Stimulated activated CD8-positive, alpha-beta memory T cell treated with anti-CD3 and anti-CD28 coated beads, Interleukin-15, amount 100 ng/mL, for 24 hours (primary cell): Measurements from ENCODE around the gene EEF1AKMT2.

ENCODE experiments used
- DNase-seq: peaks from one replicate; pipeline ENCODE4 v3.0.0-alpha.2; 2020; ENCODE audit warnings: low read depth

EEF1AKMT2 gene

DNA sequence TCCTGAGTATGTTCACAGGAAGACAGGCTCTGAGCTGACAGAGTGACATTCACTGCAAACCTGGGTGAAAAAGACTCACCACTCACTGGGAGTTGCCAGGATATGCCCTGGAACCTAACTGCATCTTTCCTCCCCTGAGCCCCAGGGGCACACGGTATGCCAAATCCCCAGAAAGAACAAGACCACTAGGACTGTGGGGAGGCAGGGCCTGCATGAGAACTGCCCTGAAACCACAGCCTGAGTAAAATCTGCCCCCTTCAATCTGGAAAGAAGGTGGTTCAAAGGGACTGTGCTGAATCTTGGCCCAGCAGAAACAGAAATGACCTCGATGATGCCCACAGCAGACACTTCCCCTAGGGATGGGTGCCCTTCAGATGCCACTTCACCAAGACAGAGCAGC, 54.0 kb downstream of the EEF1AKMT2 start:
- DNase-seq, result no peak

DNA sequence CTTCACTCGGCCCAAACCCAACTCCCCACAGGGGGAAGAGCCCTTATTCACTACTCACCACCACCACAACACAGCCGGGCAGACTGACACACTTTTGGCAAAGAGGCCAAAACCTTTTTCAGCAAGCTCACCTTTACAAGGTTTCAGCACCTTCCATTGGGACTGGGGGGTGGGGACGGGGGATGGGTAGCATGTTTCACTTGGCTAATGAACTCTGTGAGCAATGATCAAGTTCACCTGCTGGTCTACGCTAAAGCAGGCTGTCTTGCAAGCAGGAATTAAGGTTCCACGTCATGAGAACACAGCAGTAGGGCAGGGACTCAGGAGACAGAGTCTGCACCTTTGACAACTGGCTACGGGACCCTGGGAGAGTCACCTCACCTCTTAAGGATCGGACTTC, 54.5 kb downstream of the EEF1AKMT2 start:
- DNase-seq, result no peak

DNA sequence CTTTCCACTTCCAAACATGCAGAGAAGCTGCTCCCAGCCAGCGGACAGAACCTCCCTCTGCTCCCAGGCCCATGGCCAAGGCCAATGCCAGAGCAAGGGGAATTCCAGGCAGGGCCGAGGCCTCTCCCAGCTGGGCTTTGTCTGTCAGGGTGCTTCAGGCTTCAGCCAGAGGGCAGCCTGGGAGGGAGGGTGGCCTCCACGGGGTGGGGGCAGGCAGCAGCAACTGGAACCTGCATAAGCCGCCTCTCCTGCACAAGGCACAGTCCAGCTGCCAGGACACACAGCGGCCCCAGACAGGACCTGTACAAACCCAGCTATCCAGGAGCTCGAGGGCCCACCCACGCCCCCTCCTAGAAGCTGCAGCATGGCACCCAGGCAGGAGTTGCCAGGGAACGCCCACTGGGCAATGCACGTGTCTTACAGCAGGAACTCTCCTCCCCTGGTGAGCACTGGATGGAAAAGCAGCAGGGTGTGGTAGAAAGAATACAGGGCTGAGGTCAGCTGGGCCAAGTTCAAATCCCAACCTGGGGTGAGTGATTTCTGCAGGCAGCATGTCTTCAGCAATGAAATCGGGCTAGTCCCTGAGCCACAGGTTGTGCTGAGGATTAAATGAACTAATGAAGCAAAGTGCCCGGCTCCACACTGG, 55.1 kb downstream of the EEF1AKMT2 start:
- DNase-seq, result no peak

DNA sequence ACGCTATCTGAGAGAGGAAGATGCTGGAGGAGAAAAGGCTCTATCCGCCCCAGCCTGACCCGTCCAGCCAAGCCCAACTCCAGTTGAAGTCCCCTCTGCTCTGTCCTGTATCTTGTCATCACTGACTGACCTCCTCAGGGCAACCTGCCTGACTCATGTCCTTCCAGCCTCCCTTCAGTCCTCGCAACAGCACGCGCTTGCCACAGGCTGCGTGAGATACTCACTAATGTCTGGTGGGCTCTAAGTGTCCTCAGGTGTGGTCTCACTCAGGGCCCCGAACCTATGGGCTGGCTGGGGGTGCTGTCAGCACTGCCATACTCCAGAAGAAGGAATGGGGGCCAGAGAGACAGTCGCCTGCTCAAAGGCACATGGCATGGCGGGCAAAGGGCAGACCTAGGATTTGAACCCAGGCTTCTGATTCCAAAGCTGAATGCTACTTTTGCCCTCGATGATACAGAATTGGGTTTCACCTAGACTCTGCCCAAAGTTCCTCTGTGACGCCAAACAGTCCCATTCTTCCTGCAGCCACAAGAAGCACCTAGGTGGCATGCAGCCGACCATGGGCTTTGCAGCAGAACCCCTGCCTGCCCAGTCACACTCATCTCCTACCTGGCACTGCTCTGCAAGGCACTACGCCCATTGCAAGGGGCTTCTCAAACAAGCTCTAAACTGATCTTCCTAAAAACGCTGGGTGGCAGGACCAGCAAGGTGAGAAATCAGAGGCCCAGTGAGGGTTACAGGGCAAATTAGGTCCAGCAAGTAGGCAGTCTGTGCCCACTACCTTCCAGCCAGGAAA, 56.0 kb downstream of the EEF1AKMT2 start:
- DNase-seq, result no peak

DNA sequence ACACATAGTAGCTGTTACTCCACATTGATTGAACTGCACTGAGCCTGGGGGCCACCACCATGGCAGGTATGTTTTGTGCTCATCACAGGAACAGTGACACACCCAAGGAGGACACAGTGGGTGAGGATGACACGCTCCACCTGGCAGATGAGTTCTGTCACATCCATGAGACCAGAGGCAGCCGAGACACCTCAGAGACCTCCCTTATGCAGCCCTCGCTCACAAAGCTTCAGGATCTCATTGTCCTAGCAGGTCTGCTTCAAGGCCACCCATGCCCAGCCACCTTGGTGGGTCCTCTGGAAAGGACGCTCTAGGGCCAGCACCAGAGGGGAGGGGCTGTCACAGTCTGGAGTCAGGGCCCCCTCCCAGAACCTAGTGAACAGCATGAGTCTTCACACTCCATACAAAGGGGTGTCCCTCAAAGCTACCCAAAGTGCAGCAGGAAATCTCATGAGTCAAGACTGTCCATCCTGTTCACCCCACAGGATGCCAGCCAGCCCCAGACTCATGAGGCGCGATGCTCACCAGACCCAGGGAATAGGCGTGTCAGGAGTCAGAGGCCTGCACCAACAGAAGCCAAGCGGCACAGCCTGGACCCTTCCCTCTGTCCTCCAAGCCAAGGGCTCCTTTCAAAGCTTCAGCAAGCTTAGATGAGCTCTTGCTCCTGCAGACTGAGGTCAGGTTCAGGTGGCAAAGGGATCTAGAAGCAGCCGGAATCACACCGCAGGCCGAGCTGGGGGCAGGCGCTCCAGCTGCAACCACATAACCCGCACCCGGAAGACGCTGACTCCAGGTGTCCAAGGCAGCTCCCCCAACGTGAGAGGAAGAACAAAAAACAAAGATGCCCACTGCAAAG, 57.1 kb downstream of the EEF1AKMT2 start:
- DNase-seq, result no peak

DNA sequence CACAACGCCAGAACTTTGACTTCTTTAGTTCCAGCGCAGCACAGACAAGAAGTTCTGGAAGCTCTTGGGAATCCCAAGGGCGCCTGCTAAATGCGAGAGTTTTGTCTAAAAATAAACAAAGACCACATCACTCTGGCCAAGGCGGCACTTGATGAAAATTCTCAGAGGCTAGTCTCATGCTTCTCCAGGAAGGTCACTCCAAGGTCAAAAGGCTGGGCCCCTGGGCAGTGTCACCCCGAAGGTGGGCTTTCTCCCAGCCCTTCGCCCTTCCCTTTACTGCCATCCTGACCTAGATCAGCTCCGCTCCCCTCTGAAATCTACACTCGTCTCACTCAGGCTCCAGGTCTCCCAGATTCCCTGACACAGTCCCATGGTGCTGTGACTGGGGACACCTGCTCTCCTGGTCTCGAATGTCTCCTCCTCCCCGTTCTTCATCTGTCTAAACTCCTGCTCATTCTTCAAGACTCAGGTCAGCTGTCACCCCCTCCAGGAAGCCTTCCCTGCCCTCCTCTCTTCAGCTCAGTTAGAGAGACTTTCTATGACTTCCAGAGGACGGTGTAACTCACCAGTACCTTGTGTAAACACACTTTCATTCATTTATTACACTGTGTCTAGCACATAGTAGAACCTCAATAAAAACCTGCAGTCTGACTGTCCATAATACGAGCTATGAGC, 58.0 kb downstream of the EEF1AKMT2 start:
- no peak for DNase-seq

DNA sequence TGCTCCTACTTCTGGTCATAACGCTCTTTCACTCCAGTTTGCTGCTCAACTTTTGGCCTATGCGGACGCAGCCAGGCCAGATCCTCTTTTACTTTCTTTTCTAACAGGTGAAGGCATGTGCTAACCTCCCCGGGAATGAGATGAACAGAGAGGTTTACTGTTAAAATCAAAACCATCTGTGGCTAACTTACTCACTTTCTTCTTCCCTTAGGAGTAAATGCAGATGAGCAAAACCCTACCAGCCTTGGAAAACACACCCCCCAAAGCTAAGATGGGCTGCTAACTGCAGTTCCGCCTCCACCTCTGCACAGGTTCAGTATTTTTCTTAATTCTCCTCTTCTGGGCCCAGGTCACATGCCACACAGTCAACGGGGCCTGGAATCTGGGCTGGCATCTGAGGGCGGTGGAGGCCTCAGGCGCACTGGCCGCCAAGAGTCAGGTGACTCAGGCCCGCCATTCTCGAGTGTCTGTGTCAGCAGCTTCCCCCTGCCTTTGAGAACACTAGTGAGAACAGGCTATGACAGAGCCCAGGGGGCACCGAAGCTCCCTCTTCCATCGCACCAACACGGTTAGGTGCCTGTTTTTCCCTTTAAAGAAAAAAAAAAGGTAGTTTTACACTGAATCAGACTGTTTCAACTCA, 58.6 kb downstream of the EEF1AKMT2 start:
- DNase-seq, result no peak

DNA sequence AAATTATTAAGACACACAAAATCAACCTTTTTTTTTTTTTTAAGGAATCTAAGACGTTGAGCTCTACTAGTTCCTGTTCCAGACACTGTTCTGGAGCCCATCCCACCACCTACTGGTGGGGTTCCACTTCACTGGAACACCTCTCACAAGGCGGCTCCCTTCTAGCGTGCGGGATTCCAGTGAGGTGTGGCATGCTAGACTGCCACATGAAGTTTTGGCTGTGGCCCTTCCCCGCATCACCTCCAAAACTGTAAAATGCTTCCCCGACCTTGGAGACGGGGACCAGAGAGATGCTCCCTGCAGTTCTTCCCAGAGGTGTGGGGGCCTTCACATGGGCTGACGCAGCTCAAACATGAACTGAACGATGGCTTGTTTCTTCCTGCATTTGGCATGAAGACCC, 60.1 kb downstream of the EEF1AKMT2 start:
- DNase-seq, result no peak

DNA sequence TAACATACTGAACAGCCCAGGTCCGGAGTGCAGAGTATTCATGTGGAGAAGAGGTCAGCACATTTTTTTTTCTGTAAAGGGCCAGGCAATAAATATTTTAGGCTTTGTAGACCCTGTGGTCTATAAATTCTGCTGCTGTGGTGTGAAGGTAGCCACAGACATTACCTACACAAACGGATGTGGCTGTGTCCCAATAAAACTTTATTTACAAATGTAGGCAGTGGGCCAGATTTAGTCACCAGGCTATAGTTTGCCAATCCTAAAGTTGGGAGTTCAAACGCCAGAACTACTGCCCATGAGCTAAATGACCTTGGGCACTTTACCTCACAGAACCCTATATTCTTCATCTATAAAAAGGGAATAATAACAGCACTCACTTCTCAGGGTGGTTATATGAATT, 60.9 kb downstream of the EEF1AKMT2 start:
- DNase-seq, result no peak

DNA sequence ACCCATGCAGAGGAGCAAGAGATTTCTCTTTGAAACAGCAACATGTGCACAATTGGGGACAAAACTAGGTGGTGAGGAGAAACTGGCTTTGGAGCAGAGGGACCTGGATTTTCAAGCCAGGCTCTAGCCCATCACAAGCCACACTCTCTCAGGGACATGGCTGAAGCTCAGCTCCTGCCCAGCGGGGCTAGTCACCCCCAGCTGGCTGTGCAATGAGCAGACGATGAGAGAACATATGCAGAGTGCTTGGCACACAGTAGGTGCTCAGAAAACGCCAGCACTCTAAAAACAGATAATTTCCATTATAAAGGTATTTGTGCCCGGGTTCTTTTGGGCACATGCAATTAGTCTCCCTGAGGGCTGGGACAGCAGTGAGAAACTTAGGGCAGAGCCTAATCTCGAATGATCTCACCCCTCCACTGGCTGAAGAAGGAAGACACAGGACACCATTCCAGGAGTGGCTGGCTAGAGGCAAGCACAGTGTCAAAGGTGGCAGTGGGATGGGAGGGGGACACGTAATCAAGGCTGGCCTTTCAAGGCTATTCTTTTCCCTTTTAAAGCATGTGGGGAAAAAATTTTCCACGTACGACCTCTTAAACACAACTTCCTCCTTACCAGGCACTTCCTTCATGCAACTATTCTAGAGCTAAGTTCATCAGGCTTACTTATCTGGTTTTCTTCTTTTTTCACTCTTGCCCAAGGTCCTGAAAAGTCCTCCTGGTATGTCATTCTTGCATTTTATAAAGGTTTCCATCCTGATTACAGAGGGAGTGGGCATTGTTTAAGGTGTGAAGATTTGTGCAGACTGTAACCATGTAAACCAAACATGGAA, 62.6 kb downstream of the EEF1AKMT2 start:
- DNase-seq, result no peak

DNA sequence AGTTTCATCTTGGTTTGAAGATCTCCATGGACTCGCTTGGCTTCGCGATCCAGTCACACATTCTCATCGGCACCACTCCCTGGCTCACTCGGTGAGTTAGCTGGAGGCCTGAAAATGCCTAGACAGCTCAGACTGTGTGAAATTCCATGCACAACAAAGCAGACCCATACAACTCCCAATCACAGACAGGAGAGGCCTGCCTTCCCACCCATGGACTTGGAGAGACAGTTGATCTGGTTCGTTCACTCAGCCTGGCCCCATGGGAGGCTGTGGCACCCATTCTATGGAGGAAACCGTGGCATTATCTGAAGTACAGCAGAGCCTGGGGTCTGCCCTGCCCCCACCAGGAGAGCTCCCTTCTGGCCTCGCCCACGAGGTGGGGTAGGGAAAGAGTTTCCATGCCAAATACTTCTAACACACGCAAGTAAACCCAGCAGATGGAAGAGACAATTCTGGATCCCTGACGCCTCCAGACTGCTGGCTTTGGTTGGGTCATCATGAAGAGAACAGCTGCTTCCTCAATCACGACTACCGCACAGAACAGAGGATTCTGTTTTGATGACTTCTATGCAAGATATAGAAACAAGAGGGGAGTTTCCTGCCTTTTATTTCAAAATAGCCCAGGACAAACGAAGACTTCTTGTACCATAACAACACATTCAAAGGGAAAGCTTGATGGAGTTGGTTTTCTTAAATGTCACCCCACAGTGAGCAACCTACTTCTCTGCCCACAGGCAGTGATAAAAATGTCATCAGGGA, 63.4 kb downstream of the EEF1AKMT2 start:
- no peak for DNase-seq

DNA sequence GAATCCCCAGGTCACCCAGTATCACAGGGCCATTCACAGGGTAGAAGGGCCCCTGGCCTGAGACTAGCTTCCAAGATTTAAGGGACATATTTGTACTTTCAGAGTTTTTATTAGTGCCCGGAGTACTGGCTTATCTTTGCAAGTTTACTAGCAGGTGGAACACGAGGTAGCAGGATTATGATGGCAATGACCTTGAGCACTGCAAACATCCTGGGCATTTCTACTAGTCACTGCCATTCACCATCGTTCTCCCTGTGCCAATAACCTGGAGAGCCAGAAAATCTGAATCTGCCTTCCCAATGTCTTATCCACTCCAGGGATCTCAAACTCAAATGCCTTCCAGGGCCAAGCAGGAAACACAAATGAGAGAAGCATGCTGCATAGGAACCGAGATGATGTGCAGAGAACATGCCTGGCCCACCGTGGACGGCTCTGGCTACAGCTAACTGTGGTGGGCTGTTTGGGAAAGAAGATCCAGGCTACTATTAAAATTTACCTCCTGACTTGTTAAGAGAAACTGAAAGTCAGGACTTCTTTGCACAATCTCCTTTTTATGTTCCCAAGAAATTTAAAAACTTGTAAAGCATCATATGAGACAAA, 64.2 kb downstream of the EEF1AKMT2 start:
- no peak for DNase-seq

DNA sequence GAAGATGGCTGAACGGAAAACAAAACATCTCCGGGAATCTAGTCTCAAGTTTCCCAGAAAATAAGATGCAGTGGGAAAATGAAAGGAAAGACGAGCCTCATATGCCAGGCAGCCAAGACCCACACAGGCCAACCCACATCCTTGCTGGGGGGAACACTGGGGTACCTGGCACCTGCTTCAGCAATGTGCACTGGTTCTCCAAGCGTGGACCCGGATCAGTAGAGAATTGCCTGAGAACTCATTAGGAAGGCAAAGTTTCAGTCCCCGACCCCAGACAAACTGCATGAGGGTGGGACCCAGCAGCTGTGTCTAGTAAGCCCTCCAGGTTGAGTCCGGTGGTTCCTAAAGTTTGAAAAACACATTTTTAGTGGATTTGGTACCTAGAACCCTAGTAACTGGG, 65.9 kb downstream of the EEF1AKMT2 start:
- no peak for DNase-seq

DNA sequence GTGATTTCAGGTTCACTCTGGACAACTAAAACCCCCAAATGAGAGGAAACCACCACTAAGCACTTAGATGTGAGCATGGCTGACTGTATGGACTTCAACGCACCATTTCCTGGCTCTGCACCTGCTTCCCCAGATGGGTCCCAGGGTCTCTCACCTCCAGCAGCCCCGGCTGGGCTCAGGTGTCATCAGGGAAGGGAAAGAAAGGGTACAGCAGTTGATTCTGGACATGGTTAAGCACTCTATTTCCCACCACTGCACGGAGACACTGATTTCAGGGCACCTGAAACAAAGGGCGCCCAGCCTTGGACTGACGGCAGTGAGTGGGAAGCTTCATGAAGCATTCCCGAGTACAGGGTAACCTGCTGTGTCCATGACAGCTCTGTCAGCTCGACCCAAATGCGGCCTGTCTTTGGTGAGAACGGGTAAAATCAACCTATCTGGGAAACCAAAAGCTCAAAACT, 66.5 kb downstream of the EEF1AKMT2 start:
- DNase-seq, result no peak

DNA sequence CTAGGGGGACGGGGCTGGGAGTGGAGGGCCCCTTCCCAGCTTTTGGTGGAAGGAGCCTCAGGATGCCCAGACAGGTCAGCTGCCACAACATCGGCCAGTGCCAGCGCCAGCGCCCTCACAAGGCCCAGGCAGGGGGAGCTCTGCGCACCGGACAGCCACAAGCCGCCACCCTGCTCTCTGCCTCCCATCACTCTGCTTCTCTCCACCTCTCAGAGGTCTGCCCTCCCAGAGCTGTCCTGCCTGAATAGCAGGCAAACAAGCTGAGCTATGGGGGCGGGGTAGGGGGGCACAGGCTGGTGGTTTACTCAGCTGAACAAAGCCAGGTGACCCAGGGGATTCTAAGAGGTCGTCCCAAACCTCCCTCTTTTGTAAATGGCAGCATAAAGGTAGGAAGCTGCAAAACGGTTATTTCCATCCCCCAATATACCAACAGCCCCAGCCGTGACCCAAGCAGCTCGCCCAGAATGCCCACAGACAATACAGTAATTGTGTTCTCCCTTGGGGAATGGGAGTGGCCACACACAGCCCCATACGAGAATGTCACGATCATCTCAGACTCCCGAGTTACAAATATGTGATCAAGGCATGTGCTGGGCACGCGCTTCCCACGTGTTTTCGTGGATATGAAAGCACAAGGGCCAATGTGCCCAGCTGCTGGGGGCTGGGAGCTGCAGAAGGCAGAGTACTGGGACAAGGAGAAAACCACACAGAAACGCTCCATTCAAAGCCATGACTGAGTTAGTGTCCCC, 67.2 kb downstream of the EEF1AKMT2 start:
- DNase-seq, result no peak

DNA sequence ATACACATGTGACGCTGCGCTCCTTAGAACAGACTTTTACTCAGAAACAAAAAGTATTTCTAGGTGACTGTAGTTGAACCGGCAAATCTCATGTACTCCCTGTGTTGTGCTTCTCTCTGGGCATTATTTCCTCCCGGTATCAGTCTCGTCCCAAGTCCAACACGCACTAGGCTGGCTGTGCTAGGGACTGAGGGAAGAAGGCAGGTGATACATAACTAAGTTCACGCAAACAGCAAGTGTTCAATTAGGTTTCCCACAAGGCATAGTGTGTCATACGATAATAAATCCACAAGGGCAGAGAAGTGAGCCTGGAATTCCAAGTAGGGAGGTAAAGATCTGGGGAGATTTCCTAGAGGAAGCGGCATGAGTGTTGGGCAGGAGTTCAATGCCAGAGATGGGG, 67.9 kb downstream of the EEF1AKMT2 start:
- DNase-seq, result no peak

DNA sequence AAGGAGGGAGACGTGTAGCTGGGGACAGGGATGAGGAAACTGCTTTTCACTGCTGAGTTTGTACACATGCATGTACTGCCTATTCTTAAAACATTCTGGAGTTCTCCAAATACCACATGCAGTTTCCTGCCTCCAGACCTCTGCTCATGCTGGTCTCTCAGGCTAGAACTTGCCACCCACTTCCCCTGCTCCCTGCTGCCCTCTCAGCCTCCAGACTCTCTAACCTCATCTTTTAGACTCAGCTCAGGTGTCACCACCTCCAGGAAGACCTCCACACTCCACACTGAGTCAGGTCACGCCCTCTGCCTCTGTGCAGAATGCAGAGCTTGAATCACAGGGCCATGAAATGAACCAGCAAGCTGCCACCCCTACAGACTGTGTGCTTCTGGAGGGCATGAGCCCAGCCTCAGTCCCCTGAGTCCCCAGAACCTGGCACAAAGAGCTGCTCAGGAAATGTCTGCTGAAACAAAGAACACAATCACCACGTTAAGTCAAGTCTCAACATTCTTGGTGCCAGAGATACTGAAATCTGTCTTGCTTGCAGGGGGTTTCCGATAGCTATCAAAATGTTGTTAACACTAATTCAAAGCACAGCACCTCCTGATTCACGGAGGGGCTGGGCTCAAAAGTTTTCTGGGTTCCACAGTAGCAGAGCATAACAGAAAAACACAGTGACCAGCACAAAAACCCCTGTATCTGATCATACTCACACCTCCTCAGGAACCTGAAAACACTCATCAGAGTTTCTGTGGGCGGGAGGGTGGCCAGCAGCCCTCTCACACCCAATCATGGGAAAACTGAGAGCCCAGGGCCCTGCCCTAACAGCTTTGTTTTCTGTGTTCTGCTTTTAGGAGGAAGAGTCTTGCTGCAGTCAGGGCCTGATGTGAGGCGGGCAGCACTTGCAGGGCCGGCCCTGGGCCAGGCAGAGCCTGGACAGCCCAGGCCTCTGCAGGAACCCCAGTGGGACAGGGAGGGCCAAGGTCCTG, 68.6 kb downstream of the EEF1AKMT2 start:
- no peak for DNase-seq
